Endothelial cell of umbilical vein (primary cell): Measurements from ENCODE around the gene PLN. TPM values are rescaled to one million over a fixed set of nuclear protein-coding genes. Genes with fewer than 3 reads are reported as not detected.

Experiments
- BruUV-seq: library from RNA; stranded (reverse); fragments of 400-500 nt; replicated peaks from 2 replicates; lab custom pipeline; 2021; lab: Mats Ljungman, UMichigan
- CTCF ChIA-PET: fragments of 300-600, 350-600 bp; sonication (Branson Sonifier 250); formaldehyde crosslinking; loops from one replicate; lab custom pipeline; 2021; ENCODE audit warnings: antibody characterized with exemption, inconsistent platforms; lab: Charles Lee
- POLR2A ChIA-PET: fragments of 300-600, 350-600 bp; sonication (Branson Sonifier 250); formaldehyde crosslinking; loops from one replicate; lab custom pipeline; 2021; ENCODE audit warnings: antibody characterized with exemption, inconsistent platforms; lab: Charles Lee
- DNase-seq: peaks from one replicate; pipeline ENCODE4 v3.0.0-alpha.2; 2011; ENCODE audit warnings: low read depth, low spot score
- FAIRE-seq: peaks from 2 replicates; lab custom pipeline; 2011; peaks lifted over from hg19 to GRCh38; lab: Jason Lieb, UNC
- H2AFZ ChIP-seq: 2 replicates; pipeline ENCODE4 v1.6.0; 2012; ENCODE audit warnings: low read depth, low read length, control low read depth, inconsistent platforms
- H3K27ac ChIP-seq: 2 replicates; pipeline ENCODE4 v1.5.1; 2011; ENCODE audit warnings: low read depth, mild to moderate bottlenecking, control low read depth, low read length, moderate library complexity; ENCODE audit not compliant: insufficient read depth
- H3K27me3 ChIP-seq, 2 experiments: 2 replicates each; pipeline versions ENCODE4 v1.6.0 to v1.6.1; 2011; ENCODE audit warnings: low read length in 2 of 2, mixed read lengths in 1 of 2; ENCODE audit not compliant: control insufficient read depth in 2 of 2, insufficient read depth in 2 of 2
- H3K36me3 ChIP-seq, 2 experiments: 2 replicates in 1 of 2; 3 replicates in 1 of 2; pipeline ENCODE4 v1.5.1; 2011; ENCODE audit warnings: low read length in 2 of 2, mild to moderate bottlenecking in 1 of 2, moderate library complexity in 1 of 2; ENCODE audit not compliant: control insufficient read depth in 2 of 2, insufficient read depth in 2 of 2; ENCODE audit errors: extremely low read depth in 1 of 2
- H3K4me1 ChIP-seq: 3 replicates; pipeline ENCODE4 v1.5.1; 2011; ENCODE audit warnings: mild to moderate bottlenecking, low read length; ENCODE audit not compliant: control insufficient read depth, insufficient read depth; ENCODE audit errors: extremely low read depth
- H3K4me2 ChIP-seq: 2 replicates; pipeline ENCODE4 v1.6.1; 2011; ENCODE audit warnings: low read length, control low read depth, mixed read lengths; ENCODE audit not compliant: insufficient read depth
- H3K4me3 ChIP-seq, 3 experiments: fragments of 200-600 bp in 1 of 3; sonication (generic), shearing (Covaris generic) in 1 of 3; replicated peaks in 1 of 3; 2 replicates each; pipeline ENCODE4 v1.5.1; 2011 to 2016; ENCODE audit warnings: control low read depth in 3 of 3, low read length in 3 of 3, mild to moderate bottlenecking in 2 of 3, inconsistent platforms in 1 of 3, low read depth in 1 of 3, moderate library complexity in 1 of 3; ENCODE audit not compliant: insufficient read depth in 1 of 3
- H3K79me2 ChIP-seq: 2 replicates; pipeline ENCODE4 v1.6.0; 2012; ENCODE audit warnings: low read length, inconsistent platforms; ENCODE audit not compliant: control insufficient read depth, insufficient read depth
- H3K9ac ChIP-seq: replicated peaks from 2 replicates; pipeline ENCODE3; 2011; ENCODE audit warnings: low read length, control low read depth; ENCODE audit not compliant: insufficient read depth; ENCODE audit errors: extremely low read depth
- H3K9me1 ChIP-seq: replicated peaks from 3 replicates; pipeline ENCODE4 v1.6.0; 2011; ENCODE audit warnings: mild to moderate bottlenecking, low read length; ENCODE audit not compliant: control insufficient read depth, insufficient read depth; ENCODE audit errors: extremely low read depth
- H3K9me3 ChIP-seq: replicated peaks from 2 replicates; pipeline ENCODE4 v1.5.1; 2012; ENCODE audit warnings: low read length, inconsistent platforms; ENCODE audit not compliant: control insufficient read depth, insufficient read depth
- H4K20me1 ChIP-seq: replicated peaks from 2 replicates; pipeline ENCODE3; 2011; ENCODE audit warnings: mild to moderate bottlenecking, low read length; ENCODE audit not compliant: control insufficient read depth, insufficient read depth; ENCODE audit errors: extremely low read depth
- EZH2 ChIP-seq: IDR thresholded peaks from 2 replicates; pipeline ENCODE4 v1.6.1; 2012; ENCODE audit warnings: borderline replicate concordance, low read depth, mild to moderate bottlenecking, moderate library complexity, low read length, inconsistent platforms; ENCODE audit not compliant: severe bottlenecking
- FOS ChIP-seq: IDR thresholded peaks from 2 replicates; pipeline ENCODE4 v1.6.1; 2011; ENCODE audit warnings: mild to moderate bottlenecking, low read length, moderate library complexity, borderline replicate concordance; ENCODE audit not compliant: insufficient read depth
- GATA2 ChIP-seq: IDR thresholded peaks from 2 replicates; pipeline ENCODE4 v1.7.0; 2011; ENCODE audit warnings: low read depth, mild to moderate bottlenecking, moderate library complexity, mixed read lengths, low read length; ENCODE audit not compliant: insufficient read length, insufficient read depth
- JUN ChIP-seq: IDR thresholded peaks from 2 replicates; pipeline ENCODE4 v1.6.1; 2011; ENCODE audit warnings: borderline replicate concordance, low read depth; ENCODE audit not compliant: insufficient read length, insufficient read depth
- MYC ChIP-seq: IDR thresholded peaks from one replicate; pipeline ENCODE4 v1.6.1; 2011; ENCODE audit warnings: mild to moderate bottlenecking, low read depth, low read length
- POLR2A ChIP-seq: IDR thresholded peaks from 2 replicates; pipeline ENCODE4 v1.6.1; 2012; ENCODE audit warnings: low read depth, mild to moderate bottlenecking, control low read depth, low read length
- POLR2AphosphoS5 ChIP-seq: IDR thresholded peaks from 2 replicates; pipeline ENCODE4 v1.6.1; 2012; ENCODE audit warnings: low read depth, mild to moderate bottlenecking, control low read depth, low read length, moderate library complexity; ENCODE audit not compliant: insufficient read depth
- dilution Hi-C: fragments of 300-500 bp; cut with MboI; formaldehyde crosslinking; loops from one replicate; pipeline ENCODE4 v1.15.0; 2019; ENCODE audit warnings: low sequenced_read_pairs; ENCODE audit not compliant: extremely low pct_ligation_motif_present
- intact Hi-C: fragments of 100-400 bp; cut with micrococcal nuclease; formaldehyde crosslinking; loops from one replicate; pipeline ENCODE4 v1.10.0; 2022
- polyA plus RNA-seq, 4 experiments: library from polyadenylated mRNA; depleted of rRNA in 3 of 4; stranded (reverse) in 3 of 4; unstranded in 1 of 4; fragments of >200 nt; gene quantifications; 2 replicates each; pipeline versions ENCODE4 v1.2.1 to v1.2.3, GENCODE V29; 2011 to 2012; ENCODE audit warnings: missing spikeins in 1 of 4
- total RNA-seq: library from RNA; stranded (reverse); gene quantifications from 2 replicates; pipeline ENCODE4 v1.2.3, GENCODE V29; 2021
- TF ChIP-seq, protein P1 (sequence below), 2 donors: IDR thresholded peaks; 1 replicate in 1 of 2; 2 replicates in 1 of 2; pipeline ENCODE4 v1.5.1; 2011; ENCODE audit warnings: low read length in 2 of 2, mild to moderate bottlenecking in 2 of 2, moderate library complexity in 2 of 2, control low read depth in 1 of 2, inconsistent platforms in 1 of 2, low read depth in 1 of 2; ENCODE audit not compliant: insufficient read depth in 1 of 2; ENCODE audit errors: extremely low read depth in 1 of 2
- TF ChIP-seq, protein P2 (sequence below): IDR thresholded peaks from 2 replicates; pipeline ENCODE4 v1.6.1; 2011; ENCODE audit not compliant: insufficient read depth, insufficient read length

PLN gene
- total and polyA plus RNA-seq, 2 donors (not counting 3 experiments of a cell fraction or from before 2014, with no cell fraction given): not detected

DNA sequence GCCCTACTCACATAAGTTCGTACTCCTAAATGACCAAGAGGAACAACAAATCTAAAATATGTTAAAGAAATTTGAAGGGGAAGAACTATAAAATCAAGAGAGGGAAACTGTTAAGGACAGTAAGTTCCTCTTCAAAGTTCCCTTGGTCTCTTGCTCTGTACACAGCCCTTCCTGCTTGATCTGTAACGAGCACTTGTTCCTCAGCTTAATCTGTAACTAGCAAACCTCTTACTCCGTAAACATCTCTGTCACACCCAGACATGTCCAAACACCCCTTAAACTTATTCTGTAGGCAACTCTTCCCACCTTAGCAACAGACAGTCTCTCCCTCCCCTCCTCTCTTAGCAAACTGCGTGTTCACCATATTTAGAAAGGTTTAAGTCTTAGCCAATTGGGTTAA is 29.9 kb downstream of the PLN start:
- POLR2A ChIA-PET: no interaction called here
- no peak overlapping the region for H2AFZ ChIP-seq
- BruUV-seq: no TSS peak
- no peak overlapping the region for H3K9ac ChIP-seq
- H4K20me1 ChIP-seq: no peaks in the 10 kb centered on the region
- no peaks in the 10 kb centered on the region for H3K9me1 ChIP-seq
- intact Hi-C loops: no loop called here
- FAIRE-seq: no peak
- no peaks in the 10 kb centered on the region for H3K27me3 ChIP-seq
- CTCF ChIA-PET: no interaction called here
- peaks cover 8% of the 10 kb centered on the region for H3K9me3 ChIP-seq
- no peak overlapping the region for H3K4me3 ChIP-seq
- peaks cover 28% of the 10 kb centered on the region for H3K79me2 ChIP-seq
- H3K4me2 ChIP-seq: no peak overlapping the region
- peaks cover 0 to 4% of the 10 kb centered on the region in 2 experiments for H3K36me3 ChIP-seq
- no peak for TF ChIP-seq POLR2A
- TF ChIP-seq, protein P1, sequence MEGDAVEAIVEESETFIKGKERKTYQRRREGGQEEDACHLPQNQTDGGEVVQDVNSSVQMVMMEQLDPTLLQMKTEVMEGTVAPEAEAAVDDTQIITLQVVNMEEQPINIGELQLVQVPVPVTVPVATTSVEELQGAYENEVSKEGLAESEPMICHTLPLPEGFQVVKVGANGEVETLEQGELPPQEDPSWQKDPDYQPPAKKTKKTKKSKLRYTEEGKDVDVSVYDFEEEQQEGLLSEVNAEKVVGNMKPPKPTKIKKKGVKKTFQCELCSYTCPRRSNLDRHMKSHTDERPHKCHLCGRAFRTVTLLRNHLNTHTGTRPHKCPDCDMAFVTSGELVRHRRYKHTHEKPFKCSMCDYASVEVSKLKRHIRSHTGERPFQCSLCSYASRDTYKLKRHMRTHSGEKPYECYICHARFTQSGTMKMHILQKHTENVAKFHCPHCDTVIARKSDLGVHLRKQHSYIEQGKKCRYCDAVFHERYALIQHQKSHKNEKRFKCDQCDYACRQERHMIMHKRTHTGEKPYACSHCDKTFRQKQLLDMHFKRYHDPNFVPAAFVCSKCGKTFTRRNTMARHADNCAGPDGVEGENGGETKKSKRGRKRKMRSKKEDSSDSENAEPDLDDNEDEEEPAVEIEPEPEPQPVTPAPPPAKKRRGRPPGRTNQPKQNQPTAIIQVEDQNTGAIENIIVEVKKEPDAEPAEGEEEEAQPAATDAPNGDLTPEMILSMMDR (IDR thresholded peaks at IDR 0.05; ENCODE audit: extremely low read depth in 1 of 2, insufficient read depth in 1 of 2, low read depth in 1 of 2, low read length in 2 of 2): no peak
- no peak for TF ChIP-seq GATA2
- TF ChIP-seq FOS: no peak
- no peak for TF ChIP-seq JUN
- TF ChIP-seq POLR2AphosphoS5: no peak
- TF ChIP-seq EZH2: no peak
- TF ChIP-seq, protein P2, sequence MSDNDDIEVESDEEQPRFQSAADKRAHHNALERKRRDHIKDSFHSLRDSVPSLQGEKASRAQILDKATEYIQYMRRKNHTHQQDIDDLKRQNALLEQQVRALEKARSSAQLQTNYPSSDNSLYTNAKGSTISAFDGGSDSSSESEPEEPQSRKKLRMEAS: no peak
- no peak for TF ChIP-seq MYC
- no peak overlapping the region for H3K27ac ChIP-seq
- no peaks in the 10 kb centered on the region for H3K4me1 ChIP-seq
- dilution Hi-C loops: no loop called here
- no peak for DNase-seq
